ENCODE measurements around the gene PAX6. TPM values are rescaled to one million over a fixed set of nuclear protein-coding genes. Genes with fewer than 3 reads are reported as not detected.
A peak's percentile ranks its signal among the peaks of the same experiment; 100 is the strongest.

Gene PAX6
- total and polyA plus RNA-seq, 9 of the 15 experiments (the other 6 are each of a cell fraction or from before 2014, with no cell fraction given): 1.5 to 10.9 (median 5.3) TPM

- TF ChIP-seq WHSC1 (IDR thresholded peaks at IDR 0.05; ENCODE audit: low read length) (no peak), CSDE1 (IDR thresholded peaks at IDR 0.05) (no peak), RFX7 (CRISPR knock-in tag; IDR thresholded peaks at IDR 0.05) (no peak), NCOA6 (IDR thresholded peaks at IDR 0.05) (no peak), TRIM25 (IDR thresholded peaks at IDR 0.05; ENCODE audit: borderline replicate concordance) (no peak), ZFX (CRISPR knock-in tag; IDR thresholded peaks at IDR 0.05) (peak; percentile 73), GABPA (tag; conservative IDR thresholded peaks at IDR 0.05; ENCODE audit: low read depth) (peak; percentile 79), U2AF1 (optimal IDR thresholded peaks at IDR 0.05; ENCODE audit: low read depth, low read length) (no peak), CBX5 (IDR thresholded peaks at IDR 0.05; ENCODE audit: borderline replicate concordance, low read depth) (0 out of 2 replicates have a peak, but pooled peaks have one; percentile 16), XRCC5 (IDR thresholded peaks at IDR 0.05; ENCODE audit: low read depth, low read length) (no peak), ZKSCAN3 (CRISPR knock-in tag; IDR thresholded peaks at IDR 0.05) (no peak), CBX1 (IDR thresholded peaks at IDR 0.05; ENCODE audit: low read depth) (no peak), ILK (tag; IDR thresholded peaks at IDR 0.05; ENCODE audit: borderline replicate concordance, low read depth) (no peak), DPF2 (IDR thresholded peaks at IDR 0.05) (peak; percentile 34; the same call in 1 of the 2 replicates), IRF1 (CRISPR knock-in tag; IDR thresholded peaks at IDR 0.05; ENCODE audit: borderline replicate concordance) (no peak), C11orf30 (IDR thresholded peaks at IDR 0.05; ENCODE audit: low read depth) (no peak), NR2C1 (IDR thresholded peaks at IDR 0.05) (peak; percentile 86), NR2C1 (tag; IDR thresholded peaks at IDR 0.05) (peak; percentile 84), CHD2 (IDR thresholded peaks at IDR 0.05; ENCODE audit: low read depth, low read length) (no peak)
- TF ChIP-seq, protein P1, sequence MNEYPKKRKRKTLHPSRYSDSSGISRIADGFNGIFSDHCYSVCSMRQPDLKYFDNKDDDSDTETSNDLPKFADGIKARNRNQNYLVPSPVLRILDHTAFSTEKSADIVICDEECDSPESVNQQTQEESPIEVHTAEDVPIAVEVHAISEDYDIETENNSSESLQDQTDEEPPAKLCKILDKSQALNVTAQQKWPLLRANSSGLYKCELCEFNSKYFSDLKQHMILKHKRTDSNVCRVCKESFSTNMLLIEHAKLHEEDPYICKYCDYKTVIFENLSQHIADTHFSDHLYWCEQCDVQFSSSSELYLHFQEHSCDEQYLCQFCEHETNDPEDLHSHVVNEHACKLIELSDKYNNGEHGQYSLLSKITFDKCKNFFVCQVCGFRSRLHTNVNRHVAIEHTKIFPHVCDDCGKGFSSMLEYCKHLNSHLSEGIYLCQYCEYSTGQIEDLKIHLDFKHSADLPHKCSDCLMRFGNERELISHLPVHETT (CRISPR knock-in tag; conservative IDR thresholded peaks at IDR 0.05 in 1 of 2, IDR thresholded peaks at IDR 0.05 in 1 of 2): no peak
- TF ChIP-seq, protein P2, sequence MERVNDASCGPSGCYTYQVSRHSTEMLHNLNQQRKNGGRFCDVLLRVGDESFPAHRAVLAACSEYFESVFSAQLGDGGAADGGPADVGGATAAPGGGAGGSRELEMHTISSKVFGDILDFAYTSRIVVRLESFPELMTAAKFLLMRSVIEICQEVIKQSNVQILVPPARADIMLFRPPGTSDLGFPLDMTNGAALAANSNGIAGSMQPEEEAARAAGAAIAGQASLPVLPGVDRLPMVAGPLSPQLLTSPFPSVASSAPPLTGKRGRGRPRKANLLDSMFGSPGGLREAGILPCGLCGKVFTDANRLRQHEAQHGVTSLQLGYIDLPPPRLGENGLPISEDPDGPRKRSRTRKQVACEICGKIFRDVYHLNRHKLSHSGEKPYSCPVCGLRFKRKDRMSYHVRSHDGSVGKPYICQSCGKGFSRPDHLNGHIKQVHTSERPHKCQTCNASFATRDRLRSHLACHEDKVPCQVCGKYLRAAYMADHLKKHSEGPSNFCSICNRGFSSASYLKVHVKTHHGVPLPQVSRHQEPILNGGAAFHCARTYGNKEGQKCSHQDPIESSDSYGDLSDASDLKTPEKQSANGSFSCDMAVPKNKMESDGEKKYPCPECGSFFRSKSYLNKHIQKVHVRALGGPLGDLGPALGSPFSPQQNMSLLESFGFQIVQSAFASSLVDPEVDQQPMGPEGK (CRISPR knock-in tag; IDR thresholded peaks at IDR 0.05; ENCODE audit: borderline replicate concordance): no peak
- TF ChIP-seq, protein P3, sequence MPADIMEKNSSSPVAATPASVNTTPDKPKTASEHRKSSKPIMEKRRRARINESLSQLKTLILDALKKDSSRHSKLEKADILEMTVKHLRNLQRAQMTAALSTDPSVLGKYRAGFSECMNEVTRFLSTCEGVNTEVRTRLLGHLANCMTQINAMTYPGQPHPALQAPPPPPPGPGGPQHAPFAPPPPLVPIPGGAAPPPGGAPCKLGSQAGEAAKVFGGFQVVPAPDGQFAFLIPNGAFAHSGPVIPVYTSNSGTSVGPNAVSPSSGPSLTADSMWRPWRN (IDR thresholded peaks at IDR 0.05; ENCODE audit: low read depth): peak; percentile 77
Measured at GRCh38 chr11:31810779-31811647, at the start of gene PAX6 (continued).

Data from K562 (cell line).